HEK293 (cell line): ENCODE measurements around the gene PPP5C.

ENCODE experiments used
- BCL11A ChIP-seq: fragments of 450-650 bp; formaldehyde crosslinking; IDR thresholded peaks from 2 replicates; pipeline ENCODE4 v1.5.1; 2016; ENCODE audit warnings: low read depth, missing biosample characterization, missing genetic modification characterization
- GLIS2 ChIP-seq: fragments of 450-650 bp; formaldehyde crosslinking; IDR thresholded peaks from 2 replicates; pipeline ENCODE4 v1.5.1; 2016; ENCODE audit warnings: missing biosample characterization, missing genetic modification characterization
- IKZF3 ChIP-seq: fragments of 450-650 bp; IDR thresholded peaks from 2 replicates; pipeline ENCODE4 v1.5.0; 2018; ENCODE audit warnings: missing biosample characterization, mild to moderate bottlenecking, missing genetic modification characterization, moderate library complexity
- KLF16 ChIP-seq: fragments of 450-650 bp; formaldehyde crosslinking; IDR thresholded peaks from 2 replicates; pipeline ENCODE4 v1.5.1; 2017; ENCODE audit warnings: missing biosample characterization, missing genetic modification characterization
- KLF9 ChIP-seq: fragments of 450-650 bp; formaldehyde crosslinking; IDR thresholded peaks from 2 replicates; pipeline ENCODE4 v1.5.1; 2016; ENCODE audit warnings: missing biosample characterization, missing genetic modification characterization, low read depth
- OSR2 ChIP-seq: fragments of 450-650 bp; formaldehyde crosslinking; IDR thresholded peaks from 2 replicates; pipeline ENCODE4 v1.5.1; 2016; ENCODE audit warnings: missing biosample characterization, missing genetic modification characterization
- SP3 ChIP-seq: fragments of 450-650 bp; formaldehyde crosslinking; IDR thresholded peaks from 2 replicates; pipeline ENCODE4 v1.5.1; 2016; ENCODE audit warnings: missing biosample characterization, missing genetic modification characterization
- TCF7L2 ChIP-seq: IDR thresholded peaks from 2 replicates; pipeline ENCODE4 v1.6.1; 2011; ENCODE audit warnings: low read depth, mild to moderate bottlenecking, inconsistent platforms, low read length, moderate library complexity, borderline replicate concordance
- ZBTB17 ChIP-seq: fragments of 450-650 bp; formaldehyde crosslinking; IDR thresholded peaks from 2 replicates; pipeline ENCODE4 v1.5.1; 2016; ENCODE audit warnings: missing biosample characterization, missing genetic modification characterization
- ZEB2 ChIP-seq: fragments of 450-650 bp; formaldehyde crosslinking; IDR thresholded peaks from 2 replicates; pipeline ENCODE4 v1.5.1; 2016; ENCODE audit warnings: missing biosample characterization, missing genetic modification characterization
- ZNF10 ChIP-seq: fragments of 450-650 bp; formaldehyde crosslinking; IDR thresholded peaks from 2 replicates; pipeline ENCODE4 v1.5.1; 2017; ENCODE audit warnings: missing biosample characterization, missing genetic modification characterization
- ZNF18 ChIP-seq: fragments of 450-650 bp; formaldehyde crosslinking; IDR thresholded peaks from 2 replicates; pipeline ENCODE4 v1.5.1; 2016; ENCODE audit warnings: missing biosample characterization, missing genetic modification characterization
- ZNF239 ChIP-seq: fragments of 450-650 bp; formaldehyde crosslinking; IDR thresholded peaks from 2 replicates; pipeline ENCODE4 v1.5.1; 2016; ENCODE audit warnings: missing biosample characterization, missing genetic modification characterization
- ZNF26 ChIP-seq: fragments of 450-650 bp; formaldehyde crosslinking; IDR thresholded peaks from 2 replicates; pipeline ENCODE4 v1.5.1; 2016; ENCODE audit warnings: missing biosample characterization, missing genetic modification characterization
- ZNF266 ChIP-seq: fragments of 450-650 bp; formaldehyde crosslinking; IDR thresholded peaks from 2 replicates; pipeline ENCODE4 v1.5.1; 2016; ENCODE audit warnings: missing biosample characterization, missing genetic modification characterization, low read depth
- ZNF280C ChIP-seq: fragments of 450-650 bp; formaldehyde crosslinking; IDR thresholded peaks from 2 replicates; pipeline ENCODE4 v1.5.1; 2016; ENCODE audit warnings: missing biosample characterization, missing genetic modification characterization
- ZNF292 ChIP-seq: fragments of 450-650 bp; formaldehyde crosslinking; IDR thresholded peaks from 2 replicates; pipeline ENCODE4 v1.5.1; 2016; ENCODE audit warnings: low read depth, missing biosample characterization, missing genetic modification characterization, borderline replicate concordance
- ZNF350 ChIP-seq: fragments of 450-650 bp; formaldehyde crosslinking; IDR thresholded peaks from 2 replicates; pipeline ENCODE4 v1.5.0; 2017; ENCODE audit warnings: missing biosample characterization, mild to moderate bottlenecking, missing genetic modification characterization
- ZNF354C ChIP-seq: fragments of 450-650 bp; formaldehyde crosslinking; IDR thresholded peaks from 2 replicates; pipeline ENCODE4 v1.5.1; 2016; ENCODE audit warnings: missing biosample characterization, missing genetic modification characterization, low read depth, borderline replicate concordance
- ZNF366 ChIP-seq: fragments of 450-650 bp; formaldehyde crosslinking; conservative IDR thresholded peaks from 2 replicates; pipeline ENCODE4 v1.5.1; 2016; ENCODE audit warnings: missing biosample characterization, missing genetic modification characterization
- ZNF398 ChIP-seq: fragments of 450-650 bp; formaldehyde crosslinking; IDR thresholded peaks from 2 replicates; pipeline ENCODE4 v1.5.1; 2017; ENCODE audit warnings: missing biosample characterization, missing genetic modification characterization
- ZNF404 ChIP-seq: fragments of 450-650 bp; formaldehyde crosslinking; IDR thresholded peaks from 2 replicates; pipeline ENCODE4 v1.5.1; 2017; ENCODE audit warnings: missing biosample characterization, missing genetic modification characterization
- ZNF473 ChIP-seq: fragments of 450-650 bp; formaldehyde crosslinking; IDR thresholded peaks from 2 replicates; pipeline ENCODE4 v1.5.1; 2017; ENCODE audit warnings: missing biosample characterization, missing genetic modification characterization
- ZNF548 ChIP-seq: fragments of 450-650 bp; formaldehyde crosslinking; IDR thresholded peaks from 2 replicates; pipeline ENCODE4 v1.5.1; 2016; ENCODE audit warnings: missing biosample characterization, missing genetic modification characterization
- ZNF555 ChIP-seq: fragments of 450-650 bp; formaldehyde crosslinking; conservative IDR thresholded peaks from 2 replicates; pipeline ENCODE4 v1.5.1; 2017; ENCODE audit warnings: missing biosample characterization, mild to moderate bottlenecking, missing genetic modification characterization, inconsistent platforms
- ZNF585B ChIP-seq: fragments of 450-650 bp; formaldehyde crosslinking; IDR thresholded peaks from 2 replicates; pipeline ENCODE4 v1.5.1; 2016; ENCODE audit warnings: missing biosample characterization, missing genetic modification characterization
- ZNF600 ChIP-seq: fragments of 450-650 bp; formaldehyde crosslinking; IDR thresholded peaks from 2 replicates; pipeline ENCODE4 v1.5.1; 2016; ENCODE audit warnings: missing biosample characterization, missing genetic modification characterization
- ZNF626 ChIP-seq: fragments of 450-650 bp; sonication (Bioruptor Pico); formaldehyde crosslinking; IDR thresholded peaks from 2 replicates; pipeline ENCODE4 v1.5.1; 2018; ENCODE audit warnings: missing biosample characterization, missing genetic modification characterization, inconsistent platforms
- ZNF658 ChIP-seq: fragments of 450-650 bp; formaldehyde crosslinking; IDR thresholded peaks from 2 replicates; pipeline ENCODE4; 2016; ENCODE audit warnings: missing biosample characterization, missing genetic modification characterization
- ZNF670 ChIP-seq: fragments of 450-650 bp; formaldehyde crosslinking; IDR thresholded peaks from 2 replicates; pipeline ENCODE4 v1.5.1; 2016; ENCODE audit warnings: missing biosample characterization, missing genetic modification characterization, low read depth
- ZNF677 ChIP-seq: fragments of 450-650 bp; IDR thresholded peaks from 2 replicates; pipeline ENCODE4 v1.5.0; 2018; ENCODE audit warnings: missing biosample characterization, mild to moderate bottlenecking, missing genetic modification characterization, moderate library complexity
- ZNF785 ChIP-seq: fragments of 450-650 bp; formaldehyde crosslinking; IDR thresholded peaks from 2 replicates; pipeline ENCODE4 v1.5.1; 2016; ENCODE audit warnings: missing biosample characterization, missing genetic modification characterization
- ZNF792 ChIP-seq: fragments of 450-650 bp; formaldehyde crosslinking; IDR thresholded peaks from 2 replicates; pipeline ENCODE4 v1.5.1; 2016; ENCODE audit warnings: missing biosample characterization, missing genetic modification characterization
- ZNF830 ChIP-seq: fragments of 450-650 bp; IDR thresholded peaks from 2 replicates; pipeline ENCODE4 v1.5.0; 2018; ENCODE audit warnings: missing biosample characterization, missing genetic modification characterization, low read depth, mild to moderate bottlenecking, moderate library complexity
- ZSCAN30 ChIP-seq: fragments of 450-650 bp; IDR thresholded peaks from 2 replicates; pipeline ENCODE4 v1.5.1; 2018; ENCODE audit warnings: missing biosample characterization, mild to moderate bottlenecking, missing genetic modification characterization, moderate library complexity

The PPP5C gene

GRCh38 chr19:46413262-46414031, 66.6 kb downstream of the PPP5C start, which contains the start of gene CCDC8 (continued):
- TF ChIP-seq SP3 (tag by site-specific recombination) = peak; percentile 96
- TF ChIP-seq ZNF473 (tag by site-specific recombination) = no peak
- TF ChIP-seq OSR2 = no peak
- peak; percentile 91 for TF ChIP-seq IKZF3 (tag by site-specific recombination)
- peak; percentile 83 for TF ChIP-seq ZNF600
- peak; percentile 48; the same call in 1 of the 2 replicates for TF ChIP-seq ZNF366 (tag by site-specific recombination)
- TF ChIP-seq BCL11A (tag by site-specific recombination) = peak; percentile 64; the same call in 1 of the 2 replicates
- TF ChIP-seq ZNF10 (tag by site-specific recombination) = peak; percentile 84
- no peak for TF ChIP-seq ZNF555 (tag by site-specific recombination)
- no peak for TF ChIP-seq ZNF292
- peak; percentile 80 for TF ChIP-seq KLF16 (tag by site-specific recombination)
- TF ChIP-seq ZNF350 = no peak
- no peak for TF ChIP-seq ZNF266 (tag by site-specific recombination)
- no peak for TF ChIP-seq ZNF670 (tag by site-specific recombination)
- TF ChIP-seq ZBTB17 (tag by site-specific recombination) = peak; percentile 83
- TF ChIP-seq ZNF404 (tag by site-specific recombination) = no peak
- 0 out of 2 replicates have a peak, but pooled peaks have one; percentile 7 for TF ChIP-seq ZNF792
- TF ChIP-seq ZNF398 (tag by site-specific recombination) = peak; percentile 57
- TF ChIP-seq KLF9 (tag by site-specific recombination) = peak; percentile 96
- TF ChIP-seq ZNF830 (tag by site-specific recombination) = no peak
- TF ChIP-seq ZNF677 (tag by site-specific recombination) = no peak
- no peak for TF ChIP-seq ZNF785 (tag by site-specific recombination)
- 0 out of 2 replicates have a peak, but pooled peaks have one; percentile 29 for TF ChIP-seq ZNF239 (tag by site-specific recombination)
- TF ChIP-seq ZNF626 (tag by site-specific recombination) = no peak
- TF ChIP-seq ZNF280C (tag by site-specific recombination) = no peak
- TF ChIP-seq ZEB2 = peak; percentile 59; the same call in 1 of the 2 replicates
- no peak for TF ChIP-seq ZNF354C (tag by site-specific recombination)
- TF ChIP-seq ZNF26 (tag by site-specific recombination) = no peak
- no peak for TF ChIP-seq ZNF548
- no peak for TF ChIP-seq TCF7L2
- TF ChIP-seq ZNF585B = no peak
- TF ChIP-seq ZSCAN30 (tag by site-specific recombination) = peak; percentile 83
- TF ChIP-seq ZNF18 (tag by site-specific recombination) = no peak
- TF ChIP-seq GLIS2 (tag by site-specific recombination) = peak; percentile 93
- no peak for TF ChIP-seq ZNF658 (tag by site-specific recombination)
